HEK293T (cell line): ENCODE data around the gene SQOR.

ENCODE experiments used
- BHLHE40 ChIP-seq: fragments of 450-650 bp; IDR thresholded peaks from 2 replicates; pipeline ENCODE4 v1.6.1; 2016; ENCODE audit warnings: mild to moderate bottlenecking, moderate library complexity, borderline replicate concordance
- CTBP1 ChIP-seq: fragments of 450-650 bp; IDR thresholded peaks from 2 replicates; pipeline ENCODE4 v1.6.1; 2016; ENCODE audit warnings: borderline replicate concordance
- ELF4 ChIP-seq: fragments of 450-650 bp; IDR thresholded peaks from 2 replicates; pipeline ENCODE4 v1.6.1; 2017; ENCODE audit warnings: antibody characterized with exemption
- FOXM1 ChIP-seq: fragments of 450-650 bp; IDR thresholded peaks from 2 replicates; pipeline ENCODE4 v1.6.1; 2017; ENCODE audit warnings: mild to moderate bottlenecking, borderline replicate concordance
- HDGF ChIP-seq: fragments of 450-650 bp; IDR thresholded peaks from 2 replicates; pipeline ENCODE4 v1.6.1; 2017; ENCODE audit warnings: antibody characterized with exemption, borderline replicate concordance
- L3MBTL2 ChIP-seq: fragments of 450-650 bp; conservative IDR thresholded peaks from 2 replicates; pipeline ENCODE4 v1.6.1; 2016; ENCODE audit warnings: mild to moderate bottlenecking
- LEF1 ChIP-seq: fragments of 450-650 bp; IDR thresholded peaks from 2 replicates; pipeline ENCODE4 v1.6.1; 2017; ENCODE audit warnings: mild to moderate bottlenecking, borderline replicate concordance
- SP1 ChIP-seq: fragments of 450-650 bp; IDR thresholded peaks from 2 replicates; pipeline ENCODE4 v1.6.1; 2017
- SUZ12 ChIP-seq: fragments of 450-650 bp; IDR thresholded peaks from 2 replicates; pipeline ENCODE4 v1.6.1; 2016; ENCODE audit warnings: mild to moderate bottlenecking
- TARDBP ChIP-seq: fragments of 450-650 bp; IDR thresholded peaks from 2 replicates; pipeline ENCODE4 v1.6.1; 2016
- ZNF384 ChIP-seq: fragments of 450-650 bp; IDR thresholded peaks from 2 replicates; pipeline ENCODE4 v1.6.1; 2016
- TF ChIP-seq, protein P1 (sequence below): fragments of 450-650 bp; IDR thresholded peaks from 2 replicates; pipeline ENCODE4 v1.6.1; 2016

DNA sequence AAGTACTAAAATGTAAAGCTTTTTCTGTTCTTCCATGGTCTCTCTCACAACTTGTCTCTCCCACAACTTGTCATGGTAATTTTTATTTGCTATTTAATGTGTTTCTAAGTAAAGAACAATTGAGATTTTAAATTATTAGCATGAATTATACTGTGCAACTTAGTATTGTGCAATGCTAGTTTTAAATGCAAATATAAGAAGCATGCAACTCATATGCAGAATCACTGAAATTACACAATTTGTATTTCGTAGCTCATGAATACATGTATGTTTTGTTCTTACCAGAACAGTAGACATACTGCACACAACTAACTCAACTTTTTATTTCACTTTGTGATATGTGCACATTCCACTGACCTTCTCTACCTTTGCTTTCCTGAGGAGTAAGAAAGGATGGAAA is 96.5 kb downstream of the SQOR start:
- no peak for TF ChIP-seq SP1
- no peak for TF ChIP-seq BHLHE40
- no peak for TF ChIP-seq SUZ12
- no peak for TF ChIP-seq HDGF
- TF ChIP-seq ELF4, result no peak
- TF ChIP-seq TARDBP, result no peak
- no peak for TF ChIP-seq LEF1
- no peak for TF ChIP-seq CTBP1
- no peak for TF ChIP-seq FOXM1
- TF ChIP-seq L3MBTL2, result no peak
- TF ChIP-seq, protein P1, sequence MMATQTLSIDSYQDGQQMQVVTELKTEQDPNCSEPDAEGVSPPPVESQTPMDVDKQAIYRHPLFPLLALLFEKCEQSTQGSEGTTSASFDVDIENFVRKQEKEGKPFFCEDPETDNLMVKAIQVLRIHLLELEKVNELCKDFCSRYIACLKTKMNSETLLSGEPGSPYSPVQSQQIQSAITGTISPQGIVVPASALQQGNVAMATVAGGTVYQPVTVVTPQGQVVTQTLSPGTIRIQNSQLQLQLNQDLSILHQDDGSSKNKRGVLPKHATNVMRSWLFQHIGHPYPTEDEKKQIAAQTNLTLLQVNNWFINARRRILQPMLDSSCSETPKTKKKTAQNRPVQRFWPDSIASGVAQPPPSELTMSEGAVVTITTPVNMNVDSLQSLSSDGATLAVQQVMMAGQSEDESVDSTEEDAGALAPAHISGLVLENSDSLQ, result no peak
- no peak for TF ChIP-seq ZNF384
